HepG2 (cell line): ENCODE measurements around the gene SENP5. TPM values are rescaled to one million over a fixed set of nuclear protein-coding genes. Genes with fewer than 3 reads are reported as not detected.

Source experiments
- ATF7-NPFF ChIP-seq: sonication (generic); formaldehyde crosslinking; IDR thresholded peaks from 2 replicates; pipeline ENCODE4 v1.8.1; 2023; ENCODE audit warnings: mild to moderate bottlenecking, low read depth, missing genetic modification reagents, moderate library complexity
- CREM ChIP-seq, 2 experiments: sonication (generic) in 1 of 2; formaldehyde crosslinking in 1 of 2; IDR thresholded peaks; 2 replicates each; pipeline versions ENCODE4 v1.4.0 to v1.6.1; 2016 to 2020; ENCODE audit warnings: antibody characterized with exemption in 1 of 2, mild to moderate bottlenecking in 1 of 2, missing genetic modification reagents in 1 of 2
- HHEX ChIP-seq: IDR thresholded peaks from 2 replicates; pipeline ENCODE4 v1.6.1; 2016; ENCODE audit warnings: control low read depth
- KDM2A ChIP-seq: sonication (generic); formaldehyde crosslinking; IDR thresholded peaks from 2 replicates; pipeline ENCODE4 v1.4.0; 2020; ENCODE audit warnings: low read depth, missing genetic modification reagents, borderline replicate concordance
- MIER2 ChIP-seq: IDR thresholded peaks from 2 replicates; pipeline ENCODE4 v1.6.1; 2016; ENCODE audit warnings: missing biosample characterization, missing genetic modification reagents
- POLR2AphosphoS5 ChIP-seq: IDR thresholded peaks from 2 replicates; pipeline ENCODE4 v1.6.1; 2012; ENCODE audit warnings: low read depth, low read length
- PRDM15 ChIP-seq: sonication (generic); formaldehyde crosslinking; IDR thresholded peaks from 2 replicates; pipeline ENCODE4 v1.4.0; 2020; ENCODE audit warnings: missing genetic modification reagents
- RFX5 ChIP-seq: IDR thresholded peaks from 2 replicates; pipeline ENCODE4 v1.6.1; 2011; ENCODE audit warnings: low read depth, low read length, improper control_type of control experiment
- TARDBP ChIP-seq: sonication (generic); formaldehyde crosslinking; IDR thresholded peaks from 2 replicates; pipeline ENCODE4 v1.8.0; 2022; ENCODE audit warnings: mild to moderate bottlenecking, missing genetic modification reagents
- ZNF605 ChIP-seq: sonication (generic); formaldehyde crosslinking; IDR thresholded peaks from 2 replicates; pipeline ENCODE4 v1.8.0; 2022; ENCODE audit warnings: mild to moderate bottlenecking, missing genetic modification reagents
- polyA plus RNA-seq, 8 experiments: library from polyadenylated mRNA; depleted of rRNA in 3 of 8; stranded (reverse) in 7 of 8; unstranded in 1 of 8; fragments of >200 nt; fragmentation: Illumina TruSeq in 4 of 8; extraction: Trizol in 4 of 8; gene quantifications; 2 replicates each; pipeline versions ENCODE4 v1.2.1 to v1.2.3, GENCODE V29; 2011 to 2016; ENCODE audit warnings: low read depth in 4 of 8, missing spikeins in 1 of 8, mixed read lengths in 1 of 8; ENCODE audit not compliant: insufficient read depth in 1 of 8
- total RNA-seq, 5 experiments: library from RNA; depleted of rRNA; stranded (reverse); fragments of >200 nt; fragmentation: Illumina TruSeq; extraction: Trizol; gene quantifications; 2 replicates each; pipeline ENCODE4 v1.2.3, GENCODE V29; 2016; ENCODE audit warnings: low read depth in 1 of 5
- TF ChIP-seq, protein P1 (sequence below): sonication (generic); formaldehyde crosslinking; IDR thresholded peaks from 2 replicates; pipeline ENCODE4 v1.8.0; 2022; ENCODE audit warnings: missing genetic modification reagents, mild to moderate bottlenecking, borderline replicate concordance
- TF ChIP-seq, protein P2 (sequence below): sonication (generic); formaldehyde crosslinking; IDR thresholded peaks from 2 replicates; pipeline ENCODE4 v1.4.0; 2020; ENCODE audit warnings: missing genetic modification reagents
- TF ChIP-seq, protein P3 (sequence below): sonication (generic); formaldehyde crosslinking; IDR thresholded peaks from 2 replicates; pipeline ENCODE4; 2020; ENCODE audit warnings: missing genetic modification reagents, mild to moderate bottlenecking, borderline replicate concordance
- TF ChIP-seq, protein P4 (sequence below): IDR thresholded peaks from 2 replicates; pipeline ENCODE4 v1.4.0; 2020; ENCODE audit warnings: mild to moderate bottlenecking, missing genetic modification reagents

SENP5 gene
- total and polyA plus RNA-seq, 2 of the 13 experiments (the other 11 are each of a cell fraction or from before 2014, with no cell fraction given) = 17.6 to 30.9 TPM

DNA sequence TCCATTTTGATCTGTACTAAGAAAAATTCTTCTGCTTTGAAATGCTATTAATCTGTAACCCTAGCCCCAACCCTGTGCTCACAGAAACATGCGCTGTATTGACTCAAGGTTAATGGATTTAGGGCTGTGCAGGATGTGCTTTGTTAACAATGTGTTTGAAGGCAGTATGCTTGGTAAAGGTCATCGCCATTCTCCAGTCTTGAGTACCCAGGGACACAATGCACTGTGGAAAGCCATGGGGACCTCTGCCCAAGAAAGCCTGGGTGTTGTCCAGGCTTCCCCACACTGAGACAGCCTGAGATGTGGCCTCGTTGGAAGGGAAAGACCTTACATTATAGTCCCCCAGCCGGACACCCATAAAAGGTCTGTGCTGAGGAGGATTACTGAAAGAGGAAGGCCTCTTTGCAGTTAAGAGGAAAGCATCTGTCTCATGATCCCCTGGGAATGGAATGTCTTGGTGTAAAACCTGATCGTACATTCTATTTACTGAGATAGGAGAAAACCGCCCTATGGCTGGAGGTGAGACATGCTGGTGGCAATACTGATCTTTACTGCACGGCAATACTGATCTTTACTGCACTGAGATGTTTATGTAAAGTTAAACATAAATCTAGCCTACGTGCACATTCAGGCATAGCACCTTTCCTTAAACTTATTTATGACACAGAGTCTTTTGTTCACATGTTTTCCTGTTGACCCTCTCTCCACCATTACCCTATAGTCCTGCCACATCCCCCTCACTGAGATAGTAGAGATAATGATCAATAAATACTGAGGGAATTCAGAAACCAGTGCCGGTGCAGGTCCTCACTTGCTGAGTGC, 94.6 kb downstream of the SENP5 start (continued):
- TF ChIP-seq, protein P1, sequence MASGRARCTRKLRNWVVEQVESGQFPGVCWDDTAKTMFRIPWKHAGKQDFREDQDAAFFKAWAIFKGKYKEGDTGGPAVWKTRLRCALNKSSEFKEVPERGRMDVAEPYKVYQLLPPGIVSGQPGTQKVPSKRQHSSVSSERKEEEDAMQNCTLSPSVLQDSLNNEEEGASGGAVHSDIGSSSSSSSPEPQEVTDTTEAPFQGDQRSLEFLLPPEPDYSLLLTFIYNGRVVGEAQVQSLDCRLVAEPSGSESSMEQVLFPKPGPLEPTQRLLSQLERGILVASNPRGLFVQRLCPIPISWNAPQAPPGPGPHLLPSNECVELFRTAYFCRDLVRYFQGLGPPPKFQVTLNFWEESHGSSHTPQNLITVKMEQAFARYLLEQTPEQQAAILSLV (CRISPR knock-in tag) = no peak
- TF ChIP-seq ZNF605 (0 out of 2 replicates have a peak, but pooled peaks have one; percentile 37), MIER2 (CRISPR knock-in tag) (0 out of 2 replicates have a peak, but pooled peaks have one; percentile 51), KDM2A (CRISPR knock-in tag) (peak; percentile 18; the same call in 1 of the 2 replicates), POLR2AphosphoS5 (no peak; the same call in 1 of the 2 replicates), HHEX (peak; percentile 77; the same call in 1 of the 2 replicates), ATF7-NPFF (0 out of 2 replicates have a peak, but pooled peaks have one; percentile 43), RFX5 (no peak), TARDBP (peak; percentile 67), PRDM15 (no peak), CREM (IDR thresholded peaks at IDR 0.05) (peak; percentile 66), CREM (CRISPR knock-in tag; IDR thresholded peaks at IDR 0.05) (no peak)
- TF ChIP-seq, protein P2, sequence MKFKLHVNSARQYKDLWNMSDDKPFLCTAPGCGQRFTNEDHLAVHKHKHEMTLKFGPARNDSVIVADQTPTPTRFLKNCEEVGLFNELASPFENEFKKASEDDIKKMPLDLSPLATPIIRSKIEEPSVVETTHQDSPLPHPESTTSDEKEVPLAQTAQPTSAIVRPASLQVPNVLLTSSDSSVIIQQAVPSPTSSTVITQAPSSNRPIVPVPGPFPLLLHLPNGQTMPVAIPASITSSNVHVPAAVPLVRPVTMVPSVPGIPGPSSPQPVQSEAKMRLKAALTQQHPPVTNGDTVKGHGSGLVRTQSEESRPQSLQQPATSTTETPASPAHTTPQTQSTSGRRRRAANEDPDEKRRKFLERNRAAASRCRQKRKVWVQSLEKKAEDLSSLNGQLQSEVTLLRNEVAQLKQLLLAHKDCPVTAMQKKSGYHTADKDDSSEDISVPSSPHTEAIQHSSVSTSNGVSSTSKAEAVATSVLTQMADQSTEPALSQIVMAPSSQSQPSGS (CRISPR knock-in tag) = peak; percentile 29; the same call in 1 of the 2 replicates
- TF ChIP-seq, protein P3, sequence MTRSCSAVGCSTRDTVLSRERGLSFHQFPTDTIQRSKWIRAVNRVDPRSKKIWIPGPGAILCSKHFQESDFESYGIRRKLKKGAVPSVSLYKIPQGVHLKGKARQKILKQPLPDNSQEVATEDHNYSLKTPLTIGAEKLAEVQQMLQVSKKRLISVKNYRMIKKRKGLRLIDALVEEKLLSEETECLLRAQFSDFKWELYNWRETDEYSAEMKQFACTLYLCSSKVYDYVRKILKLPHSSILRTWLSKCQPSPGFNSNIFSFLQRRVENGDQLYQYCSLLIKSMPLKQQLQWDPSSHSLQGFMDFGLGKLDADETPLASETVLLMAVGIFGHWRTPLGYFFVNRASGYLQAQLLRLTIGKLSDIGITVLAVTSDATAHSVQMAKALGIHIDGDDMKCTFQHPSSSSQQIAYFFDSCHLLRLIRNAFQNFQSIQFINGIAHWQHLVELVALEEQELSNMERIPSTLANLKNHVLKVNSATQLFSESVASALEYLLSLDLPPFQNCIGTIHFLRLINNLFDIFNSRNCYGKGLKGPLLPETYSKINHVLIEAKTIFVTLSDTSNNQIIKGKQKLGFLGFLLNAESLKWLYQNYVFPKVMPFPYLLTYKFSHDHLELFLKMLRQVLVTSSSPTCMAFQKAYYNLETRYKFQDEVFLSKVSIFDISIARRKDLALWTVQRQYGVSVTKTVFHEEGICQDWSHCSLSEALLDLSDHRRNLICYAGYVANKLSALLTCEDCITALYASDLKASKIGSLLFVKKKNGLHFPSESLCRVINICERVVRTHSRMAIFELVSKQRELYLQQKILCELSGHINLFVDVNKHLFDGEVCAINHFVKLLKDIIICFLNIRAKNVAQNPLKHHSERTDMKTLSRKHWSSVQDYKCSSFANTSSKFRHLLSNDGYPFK = no peak
- TF ChIP-seq, protein P4, sequence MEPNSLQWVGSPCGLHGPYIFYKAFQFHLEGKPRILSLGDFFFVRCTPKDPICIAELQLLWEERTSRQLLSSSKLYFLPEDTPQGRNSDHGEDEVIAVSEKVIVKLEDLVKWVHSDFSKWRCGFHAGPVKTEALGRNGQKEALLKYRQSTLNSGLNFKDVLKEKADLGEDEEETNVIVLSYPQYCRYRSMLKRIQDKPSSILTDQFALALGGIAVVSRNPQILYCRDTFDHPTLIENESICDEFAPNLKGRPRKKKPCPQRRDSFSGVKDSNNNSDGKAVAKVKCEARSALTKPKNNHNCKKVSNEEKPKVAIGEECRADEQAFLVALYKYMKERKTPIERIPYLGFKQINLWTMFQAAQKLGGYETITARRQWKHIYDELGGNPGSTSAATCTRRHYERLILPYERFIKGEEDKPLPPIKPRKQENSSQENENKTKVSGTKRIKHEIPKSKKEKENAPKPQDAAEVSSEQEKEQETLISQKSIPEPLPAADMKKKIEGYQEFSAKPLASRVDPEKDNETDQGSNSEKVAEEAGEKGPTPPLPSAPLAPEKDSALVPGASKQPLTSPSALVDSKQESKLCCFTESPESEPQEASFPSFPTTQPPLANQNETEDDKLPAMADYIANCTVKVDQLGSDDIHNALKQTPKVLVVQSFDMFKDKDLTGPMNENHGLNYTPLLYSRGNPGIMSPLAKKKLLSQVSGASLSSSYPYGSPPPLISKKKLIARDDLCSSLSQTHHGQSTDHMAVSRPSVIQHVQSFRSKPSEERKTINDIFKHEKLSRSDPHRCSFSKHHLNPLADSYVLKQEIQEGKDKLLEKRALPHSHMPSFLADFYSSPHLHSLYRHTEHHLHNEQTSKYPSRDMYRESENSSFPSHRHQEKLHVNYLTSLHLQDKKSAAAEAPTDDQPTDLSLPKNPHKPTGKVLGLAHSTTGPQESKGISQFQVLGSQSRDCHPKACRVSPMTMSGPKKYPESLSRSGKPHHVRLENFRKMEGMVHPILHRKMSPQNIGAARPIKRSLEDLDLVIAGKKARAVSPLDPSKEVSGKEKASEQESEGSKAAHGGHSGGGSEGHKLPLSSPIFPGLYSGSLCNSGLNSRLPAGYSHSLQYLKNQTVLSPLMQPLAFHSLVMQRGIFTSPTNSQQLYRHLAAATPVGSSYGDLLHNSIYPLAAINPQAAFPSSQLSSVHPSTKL (CRISPR knock-in tag) = peak; percentile 78
